ENCODE results near the gene SEC24C.
A peak's percentile ranks its signal among the peaks of the same experiment; 100 is the strongest.
"Not testable (repeated sequence)": the region's sequence is repeated elsewhere in the genome, so short reads cannot be mapped to it uniquely, and the experiment has no call there.

Gene SEC24C

GRCh38 chr10:73743905-73744663, at the start of gene SEC24C:
Gene SEC24C, plus strand, starts transcription at chr10:73744372. Its CDS starts 2,461 bp downstream, at chr10:73746833.
- peak; percentile 76 to 82 for DNase-seq

DNA sequence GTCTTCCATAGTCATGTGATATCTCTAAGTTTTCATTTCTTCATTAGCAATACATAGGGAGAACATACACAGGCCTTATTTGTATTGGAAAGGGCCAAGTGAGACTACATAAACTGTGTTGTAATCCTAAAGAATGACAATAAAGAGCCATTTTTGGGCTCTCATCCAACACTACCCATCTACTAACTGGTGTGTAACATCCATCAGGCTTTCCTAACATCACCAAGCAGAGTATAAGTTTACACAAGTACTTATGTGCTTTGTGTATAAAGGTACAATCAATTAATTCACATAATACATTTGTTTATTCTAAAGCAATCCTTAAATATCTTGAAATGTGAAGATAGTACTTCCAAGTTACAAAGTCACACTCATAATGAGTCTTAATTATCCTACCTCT, 48.9 kb upstream of the SEC24C start:
- not testable (repeated sequence) for DNase-seq

GRCh38 chr10:73697675-73698159, 46.5 kb upstream of the SEC24C start, which contains the start of gene AGAP5:
Gene AGAP5, minus strand, starts transcription at chr10:73698109. Its CDS starts 354 bp downstream, at chr10:73697755.
- DNase-seq, result not testable (repeated sequence)

DNA sequence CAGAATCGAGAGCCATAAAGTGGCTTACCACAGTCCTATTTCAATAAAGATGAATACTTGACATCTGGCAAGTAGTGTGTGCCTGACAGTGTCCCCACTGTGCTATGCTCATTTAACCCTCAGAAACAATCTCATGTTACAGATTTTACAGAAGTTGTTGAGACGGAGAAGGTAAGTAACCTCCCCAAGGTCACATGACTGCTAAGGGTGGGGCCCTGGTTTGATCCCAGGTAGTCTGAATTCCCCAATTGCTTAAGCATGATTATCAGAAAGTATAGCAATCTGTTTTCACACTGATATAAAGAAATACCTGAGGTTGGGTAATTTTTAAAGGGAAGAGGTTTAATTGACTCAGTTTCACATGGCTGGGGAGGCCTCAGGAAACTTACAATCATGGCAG, 45.4 kb upstream of the SEC24C start:
- not testable (repeated sequence) for DNase-seq

- DNase-seq, result not testable (repeated sequence)
Measured at GRCh38 chr10:73703924-73704323, 40.2 kb upstream of the SEC24C start.

- not testable (repeated sequence) for DNase-seq
Measured at GRCh38 chr10:73705506-73706072, 38.6 kb upstream of the SEC24C start.

DNA sequence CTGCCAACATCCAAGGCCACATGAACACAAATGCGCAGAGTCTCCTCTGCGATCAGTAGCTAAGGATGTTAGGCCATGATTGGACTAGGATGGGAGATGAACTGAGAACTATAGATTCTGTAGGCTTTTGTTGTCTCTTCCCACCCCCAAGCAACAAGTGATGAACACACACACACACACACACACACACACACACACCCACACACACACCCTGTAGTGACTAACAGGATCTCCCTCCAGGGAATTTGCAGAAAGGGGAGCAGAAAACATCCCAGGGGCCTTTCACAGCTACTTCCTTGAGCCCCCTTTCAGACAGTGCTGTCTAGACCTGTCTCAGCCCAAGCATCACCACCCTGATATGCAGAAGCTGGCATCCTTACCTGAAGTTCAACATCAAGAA, 37.7 kb upstream of the SEC24C start:
- not testable (repeated sequence) for DNase-seq

DNA sequence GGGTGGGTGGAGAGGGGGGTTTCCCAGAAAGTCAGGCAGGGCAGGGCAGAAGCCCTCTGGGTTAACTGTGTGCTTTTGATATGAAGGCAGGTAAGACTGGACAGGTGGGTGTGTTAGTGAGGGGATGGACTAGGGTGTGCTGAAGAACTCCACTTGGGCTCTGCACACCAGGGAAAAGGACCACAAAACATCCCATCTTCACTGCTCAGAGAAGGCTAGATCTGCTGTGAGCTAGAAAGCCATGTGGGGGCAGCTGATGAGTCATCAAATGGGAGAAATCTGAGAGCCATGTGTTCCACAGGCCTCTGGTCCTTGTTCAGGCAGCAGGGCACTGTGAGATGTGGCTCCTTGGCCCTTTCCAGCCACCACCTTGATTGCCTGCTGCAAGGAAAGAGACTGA, 36.5 kb upstream of the SEC24C start:
- DNase-seq, result not testable (repeated sequence)

- DNase-seq, result not testable (repeated sequence)
Measured at GRCh38 chr10:73708122-73708521, 36.0 kb upstream of the SEC24C start.

DNA sequence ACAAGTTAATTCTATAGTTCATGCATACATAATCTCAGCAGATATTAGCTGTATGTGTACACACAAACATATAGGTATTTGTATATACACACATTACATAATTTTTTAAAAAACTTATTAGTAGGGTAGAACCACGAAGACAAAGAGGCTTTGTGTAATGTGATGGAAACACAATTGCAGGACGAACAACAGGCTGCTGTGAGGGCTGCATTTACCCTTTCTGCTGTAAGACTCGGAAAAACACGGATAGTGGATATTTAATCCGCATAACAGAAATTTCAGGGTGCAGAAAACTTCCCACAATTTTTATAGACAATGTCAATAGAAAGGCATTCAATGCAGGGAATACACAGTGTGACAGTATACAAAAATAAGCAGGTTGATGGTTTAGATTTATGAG, 32.5 kb upstream of the SEC24C start:
- not testable (repeated sequence) for DNase-seq

DNA sequence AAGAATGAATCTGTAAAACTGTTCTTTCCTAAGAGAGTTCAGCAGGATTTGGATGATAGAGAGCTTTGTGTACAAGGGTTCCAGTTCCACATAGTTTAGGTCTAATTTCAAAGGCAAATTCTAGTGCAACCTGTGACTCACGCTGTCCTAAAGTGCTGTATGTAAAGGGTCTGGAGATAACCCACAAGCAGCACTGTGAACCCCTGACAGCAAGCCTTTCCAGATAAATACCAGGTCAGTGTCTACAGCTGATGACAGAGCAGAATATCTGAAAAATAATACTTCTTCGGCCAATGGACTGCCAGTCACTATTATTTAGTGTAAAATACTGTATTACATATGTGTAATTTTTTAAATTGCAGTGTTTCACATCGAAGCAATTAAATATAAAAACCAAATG, 30.3 kb upstream of the SEC24C start:
- not testable (repeated sequence) for DNase-seq

GRCh38 chr10:73714483-73714882, 29.7 kb upstream of the SEC24C start:
- DNase-seq, result not testable (repeated sequence)

GRCh38 chr10:73715179-73716156, 28.7 kb upstream of the SEC24C start:
- peak in 1 of 2 experiments; percentile 3 for DNase-seq

- no peak for DNase-seq
Measured at GRCh38 chr10:73716251-73716650, 27.9 kb upstream of the SEC24C start.

- DNase-seq, result no peak
Measured at GRCh38 chr10:73717556-73717955, 26.6 kb upstream of the SEC24C start.

DNA sequence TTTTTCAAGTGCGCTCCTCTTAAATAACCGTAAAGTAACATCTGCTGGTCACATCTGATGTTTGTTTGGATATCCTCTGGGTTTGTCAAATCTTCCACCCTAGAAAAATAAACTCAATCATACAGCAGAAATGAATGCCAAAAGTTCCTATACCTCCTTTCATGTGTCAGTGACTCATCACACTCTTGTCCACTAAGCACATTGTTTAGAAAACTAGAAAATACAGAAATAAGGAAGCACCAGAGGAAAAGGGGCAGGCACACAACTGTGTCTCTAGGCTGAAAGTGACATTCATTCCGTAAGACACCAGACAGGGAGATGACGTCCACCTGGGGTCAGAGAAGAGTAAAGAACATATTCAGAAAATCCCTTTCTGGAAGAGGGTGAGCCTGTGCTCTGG, 23.6 kb upstream of the SEC24C start:
- DNase-seq, result not testable (repeated sequence)

GRCh38 chr10:73723516-73723915, 20.7 kb upstream of the SEC24C start:
- no peak for DNase-seq

DNA sequence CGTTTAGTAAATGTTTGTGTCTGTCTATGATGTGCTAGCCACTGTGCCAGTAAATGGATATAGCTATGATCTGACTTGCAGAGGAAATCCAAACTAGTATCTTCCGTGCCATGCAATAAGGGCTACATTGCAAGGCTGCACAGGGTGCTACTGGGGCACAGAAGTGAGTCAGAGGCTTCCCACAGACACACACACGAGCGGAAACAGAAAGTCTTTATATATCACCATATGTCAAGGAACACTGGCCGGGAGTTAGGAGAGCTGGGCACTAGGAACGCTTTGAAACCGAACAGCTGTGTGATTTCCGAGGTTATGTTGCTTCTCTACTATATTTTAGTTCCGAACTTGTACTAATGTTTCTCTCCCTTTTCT, 14.4 kb upstream of the SEC24C start:
- not testable (repeated sequence) for DNase-seq

DNA sequence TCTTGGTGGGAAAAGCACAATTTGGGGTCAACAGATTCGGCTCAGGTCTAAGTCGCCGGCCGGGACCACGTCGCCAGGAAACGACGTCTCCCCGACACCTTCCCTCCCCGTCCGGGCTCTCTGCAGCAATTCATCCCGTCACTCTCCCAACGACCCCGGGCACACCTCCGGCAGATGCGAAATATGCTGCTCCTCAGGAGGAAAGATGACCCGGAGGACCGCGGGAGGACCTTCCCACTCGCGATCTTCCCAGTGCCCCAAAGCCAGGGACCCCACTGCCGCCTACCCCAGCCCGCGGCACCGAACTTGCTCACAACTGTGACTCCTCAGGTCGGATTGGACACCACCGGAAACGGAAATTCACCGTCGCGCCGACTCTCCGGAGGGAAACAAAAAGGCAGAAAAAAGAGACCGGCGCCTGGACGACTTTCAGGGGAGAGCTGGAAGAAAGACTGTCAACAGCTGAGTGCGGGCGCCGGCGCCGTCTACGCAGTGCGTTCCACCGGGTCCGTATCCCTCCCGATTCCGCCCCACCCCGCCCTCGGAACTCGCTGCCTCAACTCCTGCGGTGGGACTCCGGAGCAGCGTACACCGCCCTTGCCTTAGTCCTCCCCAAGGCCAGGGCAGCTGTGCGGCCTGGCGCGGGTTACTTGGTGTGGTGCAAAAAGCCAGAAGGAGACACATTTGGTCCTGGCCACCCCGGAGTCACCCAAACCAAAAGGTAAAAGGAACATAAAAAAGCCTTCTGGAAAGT, 13.8 kb upstream of the SEC24C start:
- DNase-seq, result peak; percentile 46 to 78

GRCh38 chr10:73731588-73732375, 12.4 kb upstream of the SEC24C start:
- DNase-seq, result no peak

- DNase-seq, result no peak
Measured at GRCh38 chr10:73732426-73732825, 11.7 kb upstream of the SEC24C start.
